T-helper 22 cell (primary cell): ENCODE results near the gene MAPKAPK5.
A peak's percentile ranks its signal among the peaks of the same experiment; 100 is the strongest.
"Not testable (repeated sequence)": the region's sequence is repeated elsewhere in the genome, so short reads cannot be mapped to it uniquely, and the experiment has no call there.

Experiments used
- DNase-seq: peaks from one replicate; pipeline ENCODE4 v3.0.0-alpha.2; 2020; ENCODE audit warnings: low read depth

MAPKAPK5 gene, protein sequence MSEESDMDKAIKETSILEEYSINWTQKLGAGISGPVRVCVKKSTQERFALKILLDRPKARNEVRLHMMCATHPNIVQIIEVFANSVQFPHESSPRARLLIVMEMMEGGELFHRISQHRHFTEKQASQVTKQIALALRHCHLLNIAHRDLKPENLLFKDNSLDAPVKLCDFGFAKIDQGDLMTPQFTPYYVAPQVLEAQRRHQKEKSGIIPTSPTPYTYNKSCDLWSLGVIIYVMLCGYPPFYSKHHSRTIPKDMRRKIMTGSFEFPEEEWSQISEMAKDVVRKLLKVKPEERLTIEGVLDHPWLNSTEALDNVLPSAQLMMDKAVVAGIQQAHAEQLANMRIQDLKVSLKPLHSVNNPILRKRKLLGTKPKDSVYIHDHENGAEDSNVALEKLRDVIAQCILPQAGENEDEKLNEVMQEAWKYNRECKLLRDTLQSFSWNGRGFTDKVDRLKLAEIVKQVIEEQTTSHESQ

DNA sequence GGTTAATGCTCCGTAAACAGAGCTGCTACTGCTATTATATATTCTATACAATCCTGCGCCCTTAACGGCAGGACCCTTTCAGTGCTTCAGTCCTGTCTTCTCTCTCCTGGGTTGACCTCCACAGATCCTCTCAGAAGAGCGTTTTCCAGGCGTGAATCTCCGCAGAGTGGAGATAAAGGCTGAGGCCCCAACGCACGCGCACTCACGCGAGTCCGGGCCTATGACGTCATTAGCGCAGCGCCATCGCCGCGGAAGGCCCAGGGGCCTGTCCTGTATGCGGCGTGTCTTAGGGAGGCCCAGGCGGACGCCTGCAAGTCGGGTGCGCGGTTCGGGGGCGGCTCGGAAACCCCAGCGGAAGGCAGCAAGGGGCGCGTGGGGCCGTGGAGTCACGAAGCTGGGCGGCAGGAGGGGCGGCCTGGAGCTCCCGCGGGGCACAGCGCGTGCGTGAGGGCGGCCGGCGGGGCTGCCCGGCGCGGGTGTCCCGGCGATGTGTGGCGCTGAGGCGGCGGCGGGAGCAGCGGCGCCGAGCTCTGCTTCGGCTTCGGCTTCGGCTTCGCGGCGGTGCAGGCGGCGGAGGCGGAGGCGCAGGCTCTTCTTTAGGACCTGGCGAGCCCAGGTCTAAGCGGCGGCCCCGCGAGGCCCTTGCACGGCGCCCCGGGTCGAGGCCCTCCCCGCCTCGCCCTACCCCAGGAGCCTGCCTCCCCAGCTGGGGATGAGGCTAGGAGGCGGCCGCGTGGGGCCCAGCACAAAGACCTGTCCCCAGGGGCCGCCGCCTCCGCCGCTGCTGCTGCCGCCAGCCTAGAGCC is at the start of gene MAPKAPK5:
MAPKAPK5 (plus strand) TSS at position 479 of the 806 bp plus-strand sequence. CDS start 506 bp downstream, outside the sequence.
- DNase-seq = peak; percentile 93

DNA sequence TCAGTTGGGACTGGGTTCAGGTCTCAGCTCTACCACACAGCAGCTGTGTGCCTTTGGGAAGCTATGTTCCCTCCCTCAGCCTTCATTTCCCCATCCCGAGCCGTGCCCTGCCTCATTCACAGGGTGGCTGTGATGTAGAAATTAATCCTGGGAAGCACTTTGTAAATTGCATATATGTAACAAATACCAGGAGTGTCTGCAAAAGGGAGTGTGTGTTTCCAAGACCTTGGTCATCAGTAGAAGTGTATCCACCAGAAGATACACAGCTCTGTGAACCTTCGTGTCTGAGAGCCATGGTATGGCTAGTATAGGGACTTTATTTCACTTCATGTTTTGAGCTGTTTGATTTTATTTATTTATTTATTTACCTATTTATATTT is 49.2 kb upstream of the MAPKAPK5 start:
- no peak for DNase-seq

DNA sequence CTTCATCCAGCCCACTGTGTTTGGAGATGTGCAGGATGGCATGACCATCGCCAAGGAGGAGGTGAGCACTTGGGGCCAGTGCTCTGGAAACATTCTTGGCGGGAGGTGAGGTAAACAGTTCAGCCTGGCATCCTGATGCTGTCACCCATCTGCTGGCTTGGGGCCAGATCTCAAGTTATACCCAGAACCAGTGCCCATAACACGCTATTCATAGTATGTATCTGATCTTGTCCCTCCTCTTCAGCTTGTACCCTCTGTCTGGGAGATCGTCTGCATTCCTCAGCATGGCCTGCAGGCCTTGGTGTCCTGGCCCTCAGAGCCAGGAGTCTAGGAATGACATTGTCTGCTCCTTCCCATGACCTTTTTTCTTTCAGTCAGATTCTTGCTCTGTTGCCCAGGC is 43.8 kb upstream of the MAPKAPK5 start:
- DNase-seq = no peak

DNA sequence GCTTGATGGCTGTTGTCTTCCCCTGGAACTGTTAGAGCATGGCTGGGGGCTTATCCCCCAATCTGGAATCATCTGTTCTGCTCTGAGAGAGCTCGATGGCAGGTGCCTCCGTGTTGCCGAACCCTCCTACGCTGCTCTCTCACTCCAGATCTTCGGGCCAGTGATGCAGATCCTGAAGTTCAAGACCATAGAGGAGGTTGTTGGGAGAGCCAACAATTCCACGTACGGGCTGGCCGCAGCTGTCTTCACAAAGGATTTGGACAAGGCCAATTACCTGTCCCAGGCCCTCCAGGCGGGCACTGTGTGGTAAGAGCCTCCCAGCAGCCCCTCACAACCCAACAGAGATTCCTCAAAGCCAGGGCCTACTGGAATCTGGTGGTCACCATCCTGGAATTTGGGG is 42.3 kb upstream of the MAPKAPK5 start:
- DNase-seq = no peak

DNA sequence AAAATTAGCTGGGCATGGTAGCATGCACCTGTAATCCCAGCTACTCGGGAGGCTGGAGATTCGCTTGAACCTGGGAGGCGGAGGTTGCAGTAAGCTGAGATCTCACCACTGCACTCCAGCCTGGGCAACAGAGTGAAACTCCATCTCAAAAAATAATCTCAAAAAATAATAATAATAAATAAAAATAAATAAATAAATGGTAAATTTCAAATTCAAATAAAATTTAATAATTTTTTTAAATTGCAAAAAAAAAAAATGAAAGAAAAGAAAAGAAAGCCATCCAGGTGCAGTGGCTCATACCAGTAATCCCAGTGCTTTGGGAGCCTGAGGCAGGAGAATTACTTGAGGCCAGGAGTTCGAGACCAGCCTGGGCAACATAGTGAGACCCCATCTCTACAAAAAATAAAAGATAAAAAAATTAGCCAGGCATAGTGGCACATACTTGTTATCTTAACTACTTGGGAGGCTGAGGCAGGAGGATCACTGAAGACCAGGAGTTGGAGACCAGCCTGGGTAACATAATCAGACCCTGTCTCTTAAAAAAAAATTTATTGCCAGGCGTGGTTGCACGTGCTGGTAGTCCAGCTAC is 38.9 kb upstream of the MAPKAPK5 start:
- no peak for DNase-seq

DNA sequence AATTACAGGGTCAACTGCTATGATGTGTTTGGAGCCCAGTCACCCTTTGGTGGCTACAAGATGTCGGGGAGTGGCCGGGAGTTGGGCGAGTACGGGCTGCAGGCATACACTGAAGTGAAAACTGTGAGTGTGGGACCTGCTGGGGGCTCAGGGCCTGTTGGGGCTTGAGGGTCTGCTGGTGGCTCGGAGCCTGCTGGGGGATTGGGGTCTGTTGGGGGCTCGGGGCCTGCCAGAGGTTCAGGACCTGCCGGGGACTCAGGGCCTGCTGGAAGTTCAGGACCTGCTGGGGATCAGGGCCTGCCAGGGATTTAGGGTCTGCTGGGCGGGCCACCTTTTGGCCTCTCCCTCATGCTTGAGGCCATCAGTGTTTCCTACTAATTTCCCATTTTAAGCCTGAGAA is 38.2 kb upstream of the MAPKAPK5 start:
- DNase-seq = no peak

DNA sequence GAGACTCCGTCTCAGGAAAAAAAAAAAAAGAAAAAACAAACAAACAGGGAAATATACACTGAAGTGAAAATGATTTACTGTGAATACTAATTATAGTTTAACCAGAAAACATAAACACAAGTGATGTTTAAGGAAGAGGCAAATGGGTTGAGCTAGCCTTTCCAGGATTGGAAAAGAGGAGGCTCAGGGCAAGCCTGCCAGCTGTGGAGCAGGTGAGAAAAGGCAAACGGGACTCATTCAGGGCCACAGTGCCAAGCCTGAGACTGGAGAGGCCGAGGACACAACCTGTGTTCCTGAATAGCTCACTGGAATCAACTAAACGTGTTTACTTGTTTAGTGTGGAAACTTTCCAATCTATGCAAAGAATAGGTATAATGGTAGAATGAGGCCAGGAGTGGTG is 35.7 kb upstream of the MAPKAPK5 start:
- no peak for DNase-seq

DNA sequence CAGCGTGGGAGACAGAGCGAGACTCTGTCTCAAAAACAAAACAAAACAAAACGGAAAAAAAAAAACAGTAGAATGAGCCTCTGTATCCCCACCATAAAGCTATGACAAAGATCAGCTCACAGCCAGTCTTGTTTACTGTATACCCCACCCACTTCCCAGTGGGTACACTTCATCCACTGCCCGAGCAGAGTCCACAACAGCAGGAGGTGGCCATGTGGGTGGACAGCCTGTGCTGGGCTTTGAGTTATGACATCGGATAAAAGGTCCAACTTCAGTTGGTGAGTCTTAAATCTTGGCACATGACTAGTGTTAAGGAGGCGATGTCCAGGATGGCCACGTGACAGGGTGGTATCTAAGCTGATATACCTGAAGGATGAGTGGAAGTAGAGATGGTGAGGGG is 34.8 kb upstream of the MAPKAPK5 start:
- DNase-seq = no peak

DNA sequence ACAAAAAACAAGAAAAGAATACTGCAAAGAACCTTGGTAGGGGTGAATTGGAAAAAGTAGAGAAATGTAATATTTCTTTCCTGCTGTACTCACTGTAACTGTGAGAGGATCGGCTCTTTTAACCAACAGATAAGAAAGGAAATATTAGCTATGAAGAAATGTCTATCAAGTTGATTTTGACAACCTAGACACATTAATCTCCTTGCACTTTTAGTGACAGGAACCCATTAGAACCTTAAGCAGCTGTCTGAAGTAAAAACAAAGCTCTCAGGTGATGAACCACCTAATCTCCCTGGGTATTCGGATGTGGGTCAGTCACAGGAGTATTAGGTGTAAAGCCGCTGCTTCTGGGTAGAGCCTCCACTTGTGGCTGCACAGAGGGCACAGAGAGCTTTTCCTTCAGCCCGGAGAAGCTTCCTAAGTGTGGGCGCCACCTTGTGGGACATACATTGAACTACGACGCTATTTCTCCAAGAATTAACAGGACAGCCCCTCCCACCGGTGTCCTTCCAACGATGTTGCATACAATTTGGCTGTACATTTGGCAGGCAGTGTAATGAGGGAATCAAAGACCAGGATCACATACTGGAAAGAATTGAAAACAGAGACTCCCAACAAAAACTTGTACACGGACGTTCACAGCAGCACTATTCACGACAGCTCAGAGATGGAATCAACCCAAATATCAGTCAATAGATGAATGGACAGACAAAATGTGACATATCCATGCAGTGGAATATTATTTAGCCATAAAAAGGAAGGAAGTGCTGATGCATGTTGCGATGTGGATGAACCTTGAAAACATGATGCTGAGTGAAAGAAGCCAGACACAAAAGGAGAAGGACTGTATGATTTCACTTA is 28.9 kb upstream of the MAPKAPK5 start:
- peak; percentile 28 for DNase-seq

DNA sequence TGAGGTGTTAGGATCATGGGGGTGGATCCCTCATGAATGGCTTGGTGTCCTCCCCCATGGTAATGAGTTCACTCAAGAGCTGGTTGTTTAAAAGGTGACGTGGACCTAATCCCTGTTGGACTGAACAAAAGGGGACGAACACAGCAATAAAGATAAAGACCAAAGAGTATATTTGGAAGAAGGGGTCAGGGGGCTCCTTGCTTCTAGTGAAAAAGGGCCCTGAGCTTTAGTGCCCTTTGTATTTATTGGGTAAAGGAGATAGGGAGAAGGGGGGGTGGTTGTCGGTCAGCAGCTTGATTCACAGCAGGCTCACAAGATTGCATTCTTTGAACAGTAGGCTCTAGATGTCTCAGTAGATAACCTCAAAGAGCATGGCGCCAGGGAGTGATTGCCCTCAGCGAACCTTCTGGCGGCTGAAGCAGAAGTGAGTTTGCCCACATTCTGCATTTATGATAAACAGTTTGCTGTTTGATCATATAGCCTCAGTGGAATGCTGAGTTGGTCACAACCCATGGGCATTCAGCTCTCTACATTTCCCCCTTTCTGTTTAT is 25.9 kb upstream of the MAPKAPK5 start:
- DNase-seq = no peak

DNA sequence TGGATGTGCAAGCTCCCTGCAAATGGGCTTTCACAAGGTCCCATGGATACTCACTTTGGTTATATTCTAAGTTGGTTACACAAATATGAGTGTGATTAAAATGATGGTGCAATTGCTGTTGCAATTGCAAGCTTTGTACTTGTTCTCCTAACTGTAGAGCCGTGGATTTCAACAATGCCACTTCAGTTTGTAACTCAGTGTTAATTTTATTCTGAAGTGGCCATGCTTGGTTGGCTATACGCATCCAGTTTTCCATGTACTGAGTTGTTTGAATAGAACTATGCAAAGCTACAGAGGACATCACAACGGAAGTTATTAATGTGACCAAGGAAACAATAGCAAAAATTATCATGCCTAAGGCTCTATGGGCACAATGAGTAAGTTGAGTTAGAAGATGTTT is 25.1 kb upstream of the MAPKAPK5 start:
- not testable (repeated sequence) for DNase-seq

DNA sequence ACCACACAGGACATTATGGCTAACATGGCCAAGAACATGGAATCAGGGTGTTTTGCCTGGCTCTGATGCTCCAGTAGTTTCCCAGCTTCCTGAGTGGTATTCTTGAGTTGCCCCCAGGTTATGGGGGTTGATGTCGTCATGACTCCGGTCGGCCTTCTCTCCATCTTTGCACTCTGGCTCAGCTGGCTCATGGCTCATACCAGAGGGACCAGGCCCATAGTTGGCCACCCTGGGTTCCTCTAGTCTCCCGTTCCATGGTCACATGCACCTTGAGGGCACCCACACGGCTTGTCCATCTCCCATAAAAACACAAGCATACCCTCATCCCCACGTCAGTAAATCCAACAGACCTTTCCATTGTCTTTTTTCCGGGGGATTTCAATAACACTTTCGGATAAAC is 23.7 kb upstream of the MAPKAPK5 start:
- no peak for DNase-seq

DNA sequence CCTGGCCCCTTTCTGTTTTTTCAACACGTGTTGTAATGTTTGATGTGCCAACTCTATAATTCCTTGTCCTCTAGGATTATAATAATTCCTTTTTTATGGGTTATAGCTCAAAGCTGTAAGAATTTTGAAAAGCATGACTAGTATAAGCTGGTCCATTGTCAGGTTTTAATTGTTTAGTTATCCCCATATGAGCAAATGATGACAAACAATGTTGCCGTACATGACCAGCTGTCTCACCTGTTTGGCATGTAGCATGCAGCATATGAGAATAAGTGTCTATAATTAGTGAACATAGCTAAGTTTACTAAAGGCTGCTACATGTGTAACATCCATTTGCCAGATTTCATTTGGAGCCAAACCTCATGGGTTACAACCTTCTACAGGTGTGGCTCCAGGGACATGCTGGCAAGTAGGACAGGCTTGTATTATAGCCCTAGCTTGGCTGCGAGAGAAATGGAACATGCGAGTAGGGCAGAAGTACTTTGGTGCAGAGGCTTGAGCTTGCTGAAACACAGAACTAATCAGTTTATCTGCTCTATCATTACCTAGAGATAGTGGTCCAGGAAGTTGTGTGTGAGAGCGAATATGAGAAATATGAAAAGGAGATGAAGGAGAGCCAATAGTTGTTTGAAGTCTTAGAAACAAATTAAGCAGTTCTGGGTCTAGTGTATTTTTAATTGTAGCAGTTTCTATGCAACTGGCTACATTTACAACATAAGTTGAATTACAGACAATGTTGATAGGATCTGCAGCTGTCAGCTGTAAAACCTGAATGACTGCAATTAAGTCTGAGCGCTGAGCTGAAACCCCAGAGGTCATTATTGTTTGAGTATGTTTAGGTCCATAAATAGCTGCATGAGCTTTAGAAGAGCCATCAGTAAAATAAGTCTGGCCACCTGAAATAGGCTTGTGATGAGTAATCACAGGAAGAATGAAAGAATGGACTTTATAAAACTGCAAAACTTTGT is 22.6 kb upstream of the MAPKAPK5 start:
- no peak for DNase-seq

DNA sequence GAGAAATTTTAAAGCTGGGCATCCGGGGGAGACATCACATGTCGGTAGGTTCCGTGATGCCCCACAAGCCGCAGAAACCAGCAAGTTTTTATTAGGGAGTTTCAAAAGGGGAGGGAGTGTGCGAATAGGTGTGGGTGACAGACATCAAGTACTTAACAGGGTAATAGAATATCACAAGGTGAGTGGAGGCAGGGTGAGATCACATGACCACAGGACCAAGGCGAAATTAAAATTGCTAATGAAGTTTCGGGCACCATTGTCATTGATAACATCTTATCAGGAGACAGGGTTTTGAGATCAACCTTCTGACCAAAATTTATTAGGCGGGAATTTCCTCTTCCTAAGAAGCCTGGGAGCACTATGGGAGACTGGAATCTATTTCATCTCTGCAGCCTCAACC is 21.2 kb upstream of the MAPKAPK5 start:
- not testable (repeated sequence) for DNase-seq

DNA sequence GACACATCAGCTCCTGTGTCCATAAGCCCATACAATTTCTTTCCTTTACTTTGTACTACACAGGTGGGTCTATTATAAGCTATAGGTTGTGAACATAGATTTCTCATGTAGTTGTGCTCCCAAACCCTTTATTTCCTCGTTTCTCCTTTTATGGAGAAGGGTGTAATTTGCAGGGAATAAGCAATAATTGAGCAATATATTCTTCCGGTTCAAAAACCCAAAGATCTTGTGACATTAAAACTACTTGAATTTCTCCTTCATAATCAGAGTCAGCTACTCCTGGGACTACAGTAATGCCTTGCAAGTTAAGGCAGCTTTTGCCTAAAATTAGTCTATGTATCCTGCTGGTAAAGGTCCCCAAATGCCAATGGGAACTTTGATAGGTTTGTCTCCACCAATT is 19.1 kb upstream of the MAPKAPK5 start:
- no peak for DNase-seq

DNA sequence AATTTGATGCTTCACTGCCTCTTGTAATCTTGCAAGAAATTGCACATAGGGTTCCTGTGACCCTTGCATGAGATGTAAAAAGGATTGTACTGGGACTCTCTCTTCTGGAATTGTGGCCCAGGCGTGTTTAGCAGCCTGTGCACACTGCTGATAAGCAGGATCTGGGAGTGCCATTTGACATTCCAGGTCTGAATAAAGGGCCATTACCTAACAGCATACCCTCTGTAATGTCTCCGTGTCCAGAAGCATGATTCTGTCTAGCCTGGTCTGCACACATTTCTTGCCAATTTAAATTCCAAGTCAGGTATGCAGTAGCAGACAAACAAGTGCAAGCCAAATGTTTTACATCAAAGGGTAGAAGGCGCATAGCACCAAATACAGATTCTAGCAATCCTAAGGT is 18.1 kb upstream of the MAPKAPK5 start:
- no peak for DNase-seq

DNA sequence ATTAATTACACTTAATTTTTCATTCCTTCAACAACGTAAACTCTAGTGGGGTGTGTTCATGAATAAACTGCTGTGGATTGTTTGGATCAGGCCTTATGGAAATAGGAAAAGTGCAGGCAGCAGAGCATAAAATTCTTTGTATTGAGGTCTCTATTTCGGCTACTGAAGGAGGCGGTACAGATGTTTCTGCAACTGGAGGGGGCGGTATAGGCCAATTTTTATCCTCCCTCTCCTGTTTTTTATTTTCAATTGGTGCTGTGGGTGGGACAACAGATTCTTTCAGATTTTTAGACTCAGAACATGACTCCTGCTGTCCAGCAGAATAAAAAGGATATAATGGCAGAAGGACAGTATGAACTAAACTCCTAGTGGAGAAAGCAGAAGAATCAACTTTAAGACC is 17.7 kb upstream of the MAPKAPK5 start:
- not testable (repeated sequence) for DNase-seq

DNA sequence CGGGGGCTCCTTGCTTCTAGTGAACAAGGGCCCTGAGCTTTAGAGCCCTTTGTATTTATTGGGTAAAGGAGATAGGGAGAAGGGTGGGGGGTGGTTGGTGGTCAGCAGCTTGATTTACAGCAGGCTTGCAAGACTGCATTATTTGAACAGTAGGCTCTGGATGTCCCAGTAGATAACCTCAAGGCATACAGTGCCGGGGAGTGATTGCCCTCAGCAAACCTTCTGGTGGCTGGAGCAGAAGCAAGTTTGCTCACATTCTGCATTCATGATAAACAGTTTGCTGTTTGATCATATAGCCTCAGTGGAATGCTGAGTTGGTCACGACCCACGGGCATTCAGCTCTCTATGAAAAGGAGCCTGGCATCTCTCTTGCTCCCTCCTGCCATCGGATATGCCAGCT is 16.5 kb upstream of the MAPKAPK5 start:
- DNase-seq = no peak

DNA sequence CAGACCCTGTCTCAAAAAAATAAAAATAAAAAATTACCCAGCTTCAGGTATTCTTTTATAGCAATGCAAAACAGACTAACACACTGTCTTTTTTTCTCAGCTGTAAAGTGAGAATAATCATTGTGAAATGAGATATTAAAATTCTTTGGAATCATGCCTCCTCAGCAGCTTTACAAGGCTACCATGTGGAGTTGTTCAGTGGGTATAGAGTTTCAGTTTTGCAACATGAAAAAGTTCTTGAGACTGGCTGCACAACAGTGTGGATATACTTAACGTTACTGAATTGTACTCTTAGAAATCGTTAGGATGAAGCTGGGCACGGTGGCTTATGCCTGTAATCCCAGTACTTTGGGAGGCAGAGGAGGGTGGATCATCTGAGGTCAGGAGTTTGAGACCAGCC is 15.7 kb upstream of the MAPKAPK5 start:
- no peak for DNase-seq

DNA sequence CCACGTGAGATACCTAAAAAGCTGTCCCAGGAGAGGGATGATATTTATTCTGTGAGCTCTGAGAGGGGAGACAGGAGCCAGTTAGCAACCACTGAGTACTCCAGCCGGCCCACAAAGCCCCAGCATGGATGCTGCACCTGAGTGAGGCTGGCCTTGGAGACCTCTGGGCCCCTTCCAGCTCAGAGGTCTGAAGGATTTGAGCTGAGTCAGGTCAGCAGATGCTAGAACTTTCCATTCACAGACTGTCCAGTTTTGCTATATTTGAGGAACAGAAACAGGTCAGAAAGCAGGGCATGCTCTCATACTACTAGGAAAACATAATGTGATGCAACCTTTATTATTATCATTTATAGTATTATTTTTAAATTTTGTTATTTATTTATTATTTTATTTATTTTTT is 15.0 kb upstream of the MAPKAPK5 start:
- DNase-seq = no peak
